ENCODE results near the gene RASL12. TPM values are rescaled to one million over a fixed set of nuclear protein-coding genes. Genes with fewer than 3 reads are reported as not detected.

RASL12 gene
- total and polyA plus RNA-seq, 2 donors (not counting 1 experiment from before 2014, with no cell fraction given): not detected

GRCh38 chr15:65081270-65081669, 13.5 kb upstream of the RASL12 start:
- no peak overlapping the region for H3K4me2 ChIP-seq (replicated peaks; ENCODE audit: low read depth, low read length, poor library complexity, severe bottlenecking)
- Mint-ChIP-seq H3K27ac (no peak overlapping the region), H3K4me3 (no peak overlapping the region), H3K9me3 (ENCODE audit: insufficient read depth) (no peaks in the 10 kb centered on the region), H3K27me3 (peaks cover 60% of the 10 kb centered on the region), H3K4me1 (peaks cover 7% of the 10 kb centered on the region)
- intact Hi-C loops (cut with micrococcal nuclease): no loop called here
- no peak for ATAC-seq (ENCODE audit: low read depth)
- H3K27me3 ChIP-seq (replicated peaks in 1 of 4; ENCODE audit: control extremely low read depth in 1 of 4, control insufficient read depth in 3 of 4, insufficient read depth in 4 of 4, low read length in 3 of 4): peaks cover 0 to 46% (median 10%) of the 10 kb centered on the region in 4 experiments
- no peaks in the 10 kb centered on the region for H3K79me2 ChIP-seq (ENCODE audit: control insufficient read depth, insufficient read depth, low read length)
- TF ChIP-seq EZH2 (IDR thresholded peaks at IDR 0.05; ENCODE audit: borderline replicate concordance, insufficient read depth, low read depth, low read length, poor library complexity, severe bottlenecking) (no peak), CTCF (IDR thresholded peaks at IDR 0.05) (no peak)
- no peaks in the 10 kb centered on the region for H3K36me3 ChIP-seq (replicated peaks in 1 of 2; ENCODE audit: control extremely low read depth in 1 of 2, control insufficient read depth in 1 of 2, extremely low read depth in 1 of 2, insufficient read depth in 2 of 2, low read length in 1 of 2)
- DNase-seq: no peak
- H3K9ac ChIP-seq (ENCODE audit: low read length): no peak overlapping the region
- ChIA-PET CTCF (interaction anchor here (0.8 to 1.1 kb wide), 3 partner anchors 20 to 28 kb away, joined by 3 read pairs; no protein-coding TSS in a partner anchor), POLR2A (no interaction called here)
- no peak overlapping the region for H3K27ac ChIP-seq (ENCODE audit: low read length in 2 of 2)
- peaks cover 0 to 6% of the 10 kb centered on the region in 2 donors for H3K4me1 ChIP-seq (ENCODE audit: control insufficient read depth in 2 of 2, insufficient read depth in 2 of 2, low read length in 2 of 2)
- peaks cover 0 to 8% (median 0%) of the 10 kb centered on the region in 3 donors for H3K9me3 ChIP-seq (ENCODE audit: control extremely low read depth in 1 of 3, control insufficient read depth in 2 of 3, insufficient read depth in 1 of 3, low read length in 2 of 3)
- H2AFZ ChIP-seq (ENCODE audit: insufficient read depth, low read depth, low read length, poor library complexity, severe bottlenecking): no peak overlapping the region
- no peaks in the 10 kb centered on the region for H4K20me1 ChIP-seq (ENCODE audit: control insufficient read depth, insufficient read depth, low read length, poor library complexity, severe bottlenecking)
- 75% methylated on average over 6 of the region's 6 CpGs for whole genome bisulfite sequencing (ENCODE audit: insufficient coverage)
- H3K4me3 ChIP-seq (ENCODE audit: control extremely low read depth in 1 of 5, extremely low read depth in 1 of 5, insufficient read depth in 1 of 5, low read depth in 2 of 5, low read length in 4 of 5): no peak overlapping the region

- no peaks in the 10 kb centered on the region for H3K79me2 ChIP-seq (ENCODE audit: control insufficient read depth, insufficient read depth, low read length)
- H3K27ac Mint-ChIP-seq: no peak overlapping the region
- H3K9me3 ChIP-seq (ENCODE audit: control extremely low read depth in 1 of 3, control insufficient read depth in 2 of 3, insufficient read depth in 1 of 3, low read length in 2 of 3): peaks cover 0 to 8% (median 0%) of the 10 kb centered on the region in 3 donors
- no peak overlapping the region for H3K4me2 ChIP-seq (replicated peaks; ENCODE audit: low read depth, low read length, poor library complexity, severe bottlenecking)
- no peak overlapping the region for H3K27ac ChIP-seq (ENCODE audit: low read length in 2 of 2)
- H3K9me3 Mint-ChIP-seq (ENCODE audit: insufficient read depth): no peaks in the 10 kb centered on the region
- no peak overlapping the region for H3K4me3 ChIP-seq (ENCODE audit: control extremely low read depth in 1 of 5, extremely low read depth in 1 of 5, insufficient read depth in 1 of 5, low read depth in 2 of 5, low read length in 4 of 5)
- H3K4me1 ChIP-seq (ENCODE audit: control insufficient read depth in 2 of 2, insufficient read depth in 2 of 2, low read length in 2 of 2): peaks cover 0 to 6% of the 10 kb centered on the region in 2 donors
- CTCF ChIA-PET: no interaction called here
- H3K4me1 Mint-ChIP-seq: peaks cover 9% of the 10 kb centered on the region
- intact Hi-C loops (cut with micrococcal nuclease): no loop called here
- no peak overlapping the region for H2AFZ ChIP-seq (ENCODE audit: insufficient read depth, low read depth, low read length, poor library complexity, severe bottlenecking)
- no peaks in the 10 kb centered on the region for H3K36me3 ChIP-seq (replicated peaks in 1 of 2; ENCODE audit: control extremely low read depth in 1 of 2, control insufficient read depth in 1 of 2, extremely low read depth in 1 of 2, insufficient read depth in 2 of 2, low read length in 1 of 2)
- H4K20me1 ChIP-seq (ENCODE audit: control insufficient read depth, insufficient read depth, low read length, poor library complexity, severe bottlenecking): no peaks in the 10 kb centered on the region
- peaks cover 59% of the 10 kb centered on the region for H3K27me3 Mint-ChIP-seq
- no peak overlapping the region for H3K9ac ChIP-seq (ENCODE audit: low read length)
- TF ChIP-seq CTCF (IDR thresholded peaks at IDR 0.05): no peak
- TF ChIP-seq EZH2 (IDR thresholded peaks at IDR 0.05; ENCODE audit: borderline replicate concordance, insufficient read depth, low read depth, low read length, poor library complexity, severe bottlenecking): no peak
- WGBS (ENCODE audit: insufficient coverage): 84% methylated on average over 5 of the region's 5 CpGs
- POLR2A ChIA-PET: no interaction called here
- peaks cover 0 to 46% (median 10%) of the 10 kb centered on the region in 4 experiments for H3K27me3 ChIP-seq (replicated peaks in 1 of 4; ENCODE audit: control extremely low read depth in 1 of 4, control insufficient read depth in 3 of 4, insufficient read depth in 4 of 4, low read length in 3 of 4)
- H3K4me3 Mint-ChIP-seq: no peak overlapping the region
- ATAC-seq (ENCODE audit: low read depth) (no peak), DNase-seq (no peak)
These were observed 11.8 kb upstream of the RASL12 start for GRCh38 chr15:65079580-65079979.

Data from B cell (primary cell).